ENCODE data around the gene SLC25A5.

- TF ChIP-seq, protein P1, sequence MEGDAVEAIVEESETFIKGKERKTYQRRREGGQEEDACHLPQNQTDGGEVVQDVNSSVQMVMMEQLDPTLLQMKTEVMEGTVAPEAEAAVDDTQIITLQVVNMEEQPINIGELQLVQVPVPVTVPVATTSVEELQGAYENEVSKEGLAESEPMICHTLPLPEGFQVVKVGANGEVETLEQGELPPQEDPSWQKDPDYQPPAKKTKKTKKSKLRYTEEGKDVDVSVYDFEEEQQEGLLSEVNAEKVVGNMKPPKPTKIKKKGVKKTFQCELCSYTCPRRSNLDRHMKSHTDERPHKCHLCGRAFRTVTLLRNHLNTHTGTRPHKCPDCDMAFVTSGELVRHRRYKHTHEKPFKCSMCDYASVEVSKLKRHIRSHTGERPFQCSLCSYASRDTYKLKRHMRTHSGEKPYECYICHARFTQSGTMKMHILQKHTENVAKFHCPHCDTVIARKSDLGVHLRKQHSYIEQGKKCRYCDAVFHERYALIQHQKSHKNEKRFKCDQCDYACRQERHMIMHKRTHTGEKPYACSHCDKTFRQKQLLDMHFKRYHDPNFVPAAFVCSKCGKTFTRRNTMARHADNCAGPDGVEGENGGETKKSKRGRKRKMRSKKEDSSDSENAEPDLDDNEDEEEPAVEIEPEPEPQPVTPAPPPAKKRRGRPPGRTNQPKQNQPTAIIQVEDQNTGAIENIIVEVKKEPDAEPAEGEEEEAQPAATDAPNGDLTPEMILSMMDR (IDR thresholded peaks at IDR 0.05; ENCODE audit: low read length): no peak
- no peak for TF ChIP-seq EZH2 (optimal IDR thresholded peaks at IDR 0.05; ENCODE audit: low read depth, low read length)
- TF ChIP-seq EZH2phosphoT487 (IDR thresholded peaks at IDR 0.05; ENCODE audit: low read length): no peak
These were observed 9.6 kb downstream of the SLC25A5 start for GRCh38 chrX:119477812-119478232.

All from MM.1S (cell line).